ENCODE measurements around the gene PID1. TPM values are rescaled to one million over a fixed set of nuclear protein-coding genes. Genes with fewer than 3 reads are reported as not detected.

PID1 gene
- total and polyA plus RNA-seq, 4 donors, result 17.0 to 45.7 (median 30.0) TPM

DNA sequence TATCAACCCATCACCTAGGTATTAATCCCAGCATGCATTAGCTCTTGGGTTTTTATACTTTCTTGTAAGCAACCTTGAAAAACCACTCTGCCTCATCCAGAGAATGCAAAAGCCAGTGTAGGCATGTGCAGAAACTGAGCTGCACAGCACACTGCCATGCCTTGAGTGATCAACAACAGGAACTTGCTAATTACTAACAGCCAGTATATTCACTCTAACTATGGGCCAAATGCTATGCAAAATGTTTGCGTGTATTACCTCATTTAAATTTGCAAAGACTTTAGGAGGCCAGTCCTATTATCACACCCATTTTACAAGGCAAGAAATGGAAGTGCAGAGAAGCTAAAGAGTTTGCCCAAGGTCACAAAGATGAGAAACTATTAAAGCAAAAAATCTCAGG, 169.8 kb downstream of the PID1 start:
- Histone ChIP-seq H3K9me3 (ENCODE audit: control insufficient read depth in 4 of 4, insufficient read depth in 3 of 4, low read length in 3 of 4) (peaks cover 0 to 2% (median 0%) of the 10 kb centered on the region in 4 donors), H3K9ac (ENCODE audit: insufficient read depth in 1 of 2, low read length in 2 of 2) (no peak overlapping the region), H3K36me3 (ENCODE audit: control insufficient read depth in 4 of 4, insufficient read depth in 4 of 4, low read length in 4 of 4) (peaks cover 0 to 5% (median 0%) of the 10 kb centered on the region in 4 donors), H3K27ac (ENCODE audit: low read depth in 1 of 2, low read length in 1 of 2) (no peak overlapping the region), H3K4me1 (ENCODE audit: control insufficient read depth in 5 of 5, insufficient read depth in 5 of 5, low read length in 5 of 5) (no peaks in the 10 kb centered on the region), H3K4me3 (no peak overlapping the region), H3K27me3 (ENCODE audit: control insufficient read depth in 3 of 3, insufficient read depth in 3 of 3, low read length in 2 of 3) (no peaks in the 10 kb centered on the region)
- no peak for TF ChIP-seq CTCF (IDR thresholded peaks at IDR 0.05; ENCODE audit: control extremely low read depth, extremely low read depth)
- WGBS, 2 donors, result 88% methylated on average over 1 of the region's 1 CpG
- ATAC-seq (ENCODE audit: insufficient read depth, low FRiP score) (no peak), DNase-seq (no peak)

GRCh38 chr2:229099231-229099630, 171.9 kb downstream of the PID1 start:
- H3K36me3 ChIP-seq (ENCODE audit: control insufficient read depth in 4 of 4, insufficient read depth in 4 of 4, low read length in 4 of 4), result peaks cover 0 to 4% (median 0%) of the 10 kb centered on the region in 4 donors
- whole genome bisulfite sequencing, 2 donors, result 88 to 92% methylated on average over 1 of the region's 1 CpG
- H3K27ac ChIP-seq (ENCODE audit: low read depth in 1 of 2, low read length in 1 of 2), result no peak overlapping the region
- H3K9me3 ChIP-seq (ENCODE audit: control insufficient read depth in 4 of 4, insufficient read depth in 3 of 4, low read length in 3 of 4), result peaks cover 0 to 2% (median 0%) of the 10 kb centered on the region in 4 donors
- DNase-seq, result no peak
- no peak for TF ChIP-seq CTCF (IDR thresholded peaks at IDR 0.05; ENCODE audit: control extremely low read depth, extremely low read depth)
- H3K4me1 ChIP-seq (ENCODE audit: control insufficient read depth in 5 of 5, insufficient read depth in 5 of 5, low read length in 5 of 5), result no peaks in the 10 kb centered on the region
- no peak overlapping the region for H3K9ac ChIP-seq (ENCODE audit: insufficient read depth in 1 of 2, low read length in 2 of 2)
- H3K27me3 ChIP-seq (ENCODE audit: control insufficient read depth in 3 of 3, insufficient read depth in 3 of 3, low read length in 2 of 3), result no peaks in the 10 kb centered on the region
- H3K4me3 ChIP-seq, result no peak overlapping the region
- ATAC-seq (ENCODE audit: insufficient read depth, low FRiP score), result no peak

- H3K27me3 ChIP-seq (ENCODE audit: control insufficient read depth in 3 of 3, insufficient read depth in 3 of 3, low read length in 2 of 3), result no peaks in the 10 kb centered on the region
- H3K9ac ChIP-seq (ENCODE audit: insufficient read depth in 1 of 2, low read length in 2 of 2), result no peak overlapping the region
- TF ChIP-seq CTCF (IDR thresholded peaks at IDR 0.05; ENCODE audit: control extremely low read depth, extremely low read depth), result no peak
- H3K4me1 ChIP-seq (ENCODE audit: control insufficient read depth in 5 of 5, insufficient read depth in 5 of 5, low read length in 5 of 5), result no peaks in the 10 kb centered on the region
- no peak for ATAC-seq (ENCODE audit: insufficient read depth, low FRiP score)
- no peak overlapping the region for H3K4me3 ChIP-seq
- 66 to 70% methylated on average over 6 of the region's 6 CpGs for WGBS, 2 donors
- peaks cover 0 to 4% (median 0%) of the 10 kb centered on the region in 4 donors for H3K36me3 ChIP-seq (ENCODE audit: control insufficient read depth in 4 of 4, insufficient read depth in 4 of 4, low read length in 4 of 4)
- no peak overlapping the region for H3K27ac ChIP-seq (ENCODE audit: low read depth in 1 of 2, low read length in 1 of 2)
- H3K9me3 ChIP-seq (ENCODE audit: control insufficient read depth in 4 of 4, insufficient read depth in 3 of 4, low read length in 3 of 4), result peaks cover 0 to 2% (median 0%) of the 10 kb centered on the region in 4 donors
- no peak for DNase-seq
Measured at GRCh38 chr2:229098801-229099200, 172.3 kb downstream of the PID1 start.
